HCT116 (cell line): ENCODE results near the gene RUNX1.

Experiments used
- ATF3 ChIP-seq: IDR thresholded peaks from 2 replicates; pipeline ENCODE4 v1.6.1; 2012
- ELF1 ChIP-seq: IDR thresholded peaks from 2 replicates; pipeline ENCODE4 v1.6.1; 2012; ENCODE audit warnings: low read depth, borderline replicate concordance
- EZH2 ChIP-seq: fragments of 200-600 bp; sonication (generic); IDR thresholded peaks from 2 replicates; pipeline ENCODE4 v1.6.1; 2017; ENCODE audit warnings: antibody characterized with exemption, mixed run types
- POLR2A ChIP-seq: IDR thresholded peaks from 2 replicates; pipeline ENCODE4 v1.7.0; 2011; ENCODE audit warnings: borderline replicate concordance; ENCODE audit not compliant: insufficient read depth, insufficient read length; ENCODE audit errors: extremely low read depth
- POLR2AphosphoS5 ChIP-seq: IDR thresholded peaks from 2 replicates; pipeline ENCODE4 v1.6.1; 2011; ENCODE audit warnings: mild to moderate bottlenecking, low read depth, low read length, moderate library complexity

GRCh38 chr21:35044128-35044527, 5.0 kb downstream of the RUNX1 start:
- TF ChIP-seq ELF1 (no peak), POLR2A (no peak), POLR2AphosphoS5 (no peak), EZH2 (no peak), ATF3 (no peak)
